Mucosa of rectum (tissue), 2 donors: ENCODE data around the gene GRIK3.

Experiments
- H3K27ac ChIP-seq, 2 donors: one replicate each; pipeline ENCODE4 v1.7.0; 2013; ENCODE audit warnings: inconsistent platforms in 2 of 2, low read depth in 2 of 2, low read length in 2 of 2
- H3K27me3 ChIP-seq, 2 donors: one replicate each; pipeline ENCODE4 v1.7.0; 2013; ENCODE audit warnings: low read length in 2 of 2; ENCODE audit not compliant: control insufficient read depth in 2 of 2, insufficient read depth in 2 of 2
- H3K36me3 ChIP-seq, 2 donors: one replicate each; pipeline ENCODE4 v1.7.0; 2013; ENCODE audit warnings: low read length in 2 of 2; ENCODE audit not compliant: control insufficient read depth in 2 of 2, insufficient read depth in 2 of 2
- H3K4me1 ChIP-seq, 2 donors: one replicate each; pipeline ENCODE4 v1.7.0; 2013; ENCODE audit warnings: low read length in 2 of 2, mild to moderate bottlenecking in 1 of 2; ENCODE audit not compliant: control insufficient read depth in 2 of 2, insufficient read depth in 2 of 2
- H3K4me3 ChIP-seq, 2 donors: one replicate each; pipeline ENCODE4 v1.7.0; 2013; ENCODE audit warnings: low read length in 2 of 2
- H3K9ac ChIP-seq, 2 donors: one replicate each; pipeline ENCODE4 v1.7.0; 2013; ENCODE audit warnings: low read length in 2 of 2, low read depth in 1 of 2, mild to moderate bottlenecking in 1 of 2
- H3K9me3 ChIP-seq, 2 donors: one replicate each; pipeline ENCODE4 v1.7.0; 2013; ENCODE audit warnings: low read length in 2 of 2; ENCODE audit not compliant: control insufficient read depth in 2 of 2
- donor health status: healthy.
- donor health status: Normal muscosa, but diverticular disease.

GRIK3 gene

DNA sequence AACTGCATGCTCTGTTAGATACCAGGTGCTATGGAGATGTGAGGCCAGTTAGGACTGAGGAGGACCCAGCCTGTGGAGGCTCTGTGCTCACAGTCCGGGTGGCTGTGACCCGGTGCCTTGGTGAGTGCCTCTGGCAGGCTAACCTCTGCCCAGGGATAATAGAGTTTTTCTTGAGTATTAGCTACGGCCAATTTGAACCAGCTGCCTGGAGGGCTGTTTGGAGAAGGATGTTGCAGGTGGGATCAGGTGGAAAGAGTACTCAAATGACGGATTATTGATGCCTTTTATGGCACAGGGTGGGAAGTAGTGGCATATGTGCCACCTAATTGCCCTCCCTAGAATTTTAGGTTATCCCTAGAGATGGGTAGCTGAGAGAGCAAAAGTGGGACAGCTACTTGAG, 182.7 kb downstream of the GRIK3 start:
- H3K4me3 ChIP-seq = no peak overlapping the region
- H3K4me1 ChIP-seq = no peaks in the 10 kb centered on the region
- no peak overlapping the region for H3K27ac ChIP-seq
- no peaks in the 10 kb centered on the region for H3K36me3 ChIP-seq
- peaks cover 7 to 18% of the 10 kb centered on the region in 2 donors for H3K27me3 ChIP-seq
- H3K9me3 ChIP-seq = no peaks in the 10 kb centered on the region
- no peak overlapping the region for H3K9ac ChIP-seq

DNA sequence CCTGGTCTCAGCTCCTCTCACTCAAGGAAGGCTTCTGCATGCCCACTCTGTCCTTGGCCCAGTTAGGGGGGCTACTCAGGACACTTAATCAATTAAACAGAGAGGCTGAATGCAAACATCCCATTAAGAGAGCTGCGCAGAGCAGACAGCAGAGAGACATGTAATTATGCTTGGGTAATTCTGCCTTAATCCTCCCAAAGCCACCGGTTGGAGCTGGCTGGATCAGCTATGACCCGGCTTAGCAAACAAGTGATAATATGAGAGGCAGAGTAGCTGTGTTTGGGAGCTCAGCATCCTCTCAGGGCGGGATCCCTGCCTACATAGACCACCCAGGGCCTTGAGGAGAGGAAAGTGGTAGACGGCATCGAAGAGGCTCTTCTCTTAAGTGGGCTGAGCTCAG, 183.2 kb downstream of the GRIK3 start:
- Histone ChIP-seq H3K9me3 (no peaks in the 10 kb centered on the region), H3K36me3 (no peaks in the 10 kb centered on the region), H3K4me1 (no peaks in the 10 kb centered on the region), H3K4me3 (no peak overlapping the region), H3K27ac (no peak overlapping the region), H3K9ac (no peak overlapping the region), H3K27me3 (peaks cover 6 to 16% of the 10 kb centered on the region in 2 donors)

DNA sequence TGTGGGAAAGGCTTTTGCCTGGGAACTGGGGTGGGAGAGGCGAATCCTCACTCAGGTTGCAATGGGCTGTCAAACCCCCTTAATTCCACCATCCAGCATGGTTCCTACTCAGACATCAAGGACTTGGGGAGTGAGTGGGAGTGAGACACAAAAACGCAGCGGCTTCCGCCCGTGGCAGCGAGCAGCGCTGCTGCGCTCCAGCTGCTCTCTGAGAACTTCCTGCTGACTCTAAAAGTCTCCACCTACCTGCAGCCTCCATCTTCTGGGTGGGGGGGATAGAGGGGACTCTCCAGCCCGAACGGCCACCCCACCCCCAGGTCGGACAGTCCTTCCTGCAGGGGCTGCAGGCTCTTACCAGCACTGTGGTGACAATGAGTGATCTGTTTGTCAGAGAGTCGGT, 184.4 kb downstream of the GRIK3 start:
- Histone ChIP-seq H3K27me3 (peaks cover 6 to 10% of the 10 kb centered on the region in 2 donors), H3K27ac (no peak overlapping the region), H3K9me3 (no peaks in the 10 kb centered on the region)

DNA sequence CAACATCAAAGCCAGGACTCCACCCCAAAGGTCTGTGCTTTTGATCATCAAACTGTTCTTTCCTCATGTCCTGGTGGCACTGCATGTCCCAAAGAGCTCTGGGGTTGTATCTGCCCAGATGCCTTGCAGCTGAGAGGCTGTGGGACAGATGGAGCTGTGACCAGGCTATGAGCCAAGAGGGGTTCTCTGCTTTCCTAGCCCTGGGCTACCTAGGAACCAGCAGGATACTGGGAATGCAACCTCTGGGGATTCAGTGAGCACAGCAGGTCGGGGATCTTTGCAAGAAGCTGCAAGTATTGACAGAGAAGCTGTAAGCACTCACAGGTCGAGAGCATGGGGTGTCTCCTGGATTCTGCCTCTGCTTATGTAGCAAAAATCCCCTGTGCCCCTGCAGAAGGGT, 186.6 kb downstream of the GRIK3 start:
- H3K36me3 ChIP-seq = no peaks in the 10 kb centered on the region
- no peak overlapping the region for H3K4me3 ChIP-seq
- H3K27me3 ChIP-seq = peaks cover 4 to 10% of the 10 kb centered on the region in 2 donors
- no peaks in the 10 kb centered on the region for H3K4me1 ChIP-seq
- H3K9ac ChIP-seq = no peak overlapping the region
- no peaks in the 10 kb centered on the region for H3K9me3 ChIP-seq
- H3K27ac ChIP-seq = no peak overlapping the region

More for the DNA sequence above, 184.4 kb downstream of the GRIK3 start:
- H3K4me1 ChIP-seq = no peaks in the 10 kb centered on the region
- H3K9ac ChIP-seq = no peak overlapping the region
- H3K36me3 ChIP-seq = no peaks in the 10 kb centered on the region
- H3K4me3 ChIP-seq = no peak overlapping the region

DNA sequence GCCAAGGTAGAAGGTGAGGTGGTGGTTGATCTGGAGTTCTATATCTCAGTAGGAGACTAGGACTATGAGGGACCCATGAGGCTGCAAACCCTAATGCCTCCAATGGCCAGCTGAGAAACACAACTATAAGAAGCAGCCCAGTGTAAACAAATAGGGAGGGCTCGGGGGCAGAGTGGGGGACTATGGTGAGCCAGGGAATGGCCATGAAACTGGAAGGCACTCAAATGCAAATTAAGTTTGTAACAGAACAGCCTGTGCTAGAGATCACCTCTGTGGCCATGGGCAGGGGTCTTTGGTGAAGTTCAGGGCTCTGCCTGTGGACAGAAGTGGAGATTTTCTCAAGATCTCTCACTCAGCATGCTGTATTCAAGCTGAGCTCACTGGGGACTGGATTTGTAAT, 187.1 kb downstream of the GRIK3 start:
- H3K27me3 ChIP-seq = peaks cover 4 to 10% of the 10 kb centered on the region in 2 donors
- no peaks in the 10 kb centered on the region for H3K36me3 ChIP-seq
- H3K9ac ChIP-seq = no peak overlapping the region
- no peaks in the 10 kb centered on the region for H3K9me3 ChIP-seq
- H3K27ac ChIP-seq = no peak overlapping the region
- no peaks in the 10 kb centered on the region for H3K4me1 ChIP-seq
- H3K4me3 ChIP-seq = no peak overlapping the region

DNA sequence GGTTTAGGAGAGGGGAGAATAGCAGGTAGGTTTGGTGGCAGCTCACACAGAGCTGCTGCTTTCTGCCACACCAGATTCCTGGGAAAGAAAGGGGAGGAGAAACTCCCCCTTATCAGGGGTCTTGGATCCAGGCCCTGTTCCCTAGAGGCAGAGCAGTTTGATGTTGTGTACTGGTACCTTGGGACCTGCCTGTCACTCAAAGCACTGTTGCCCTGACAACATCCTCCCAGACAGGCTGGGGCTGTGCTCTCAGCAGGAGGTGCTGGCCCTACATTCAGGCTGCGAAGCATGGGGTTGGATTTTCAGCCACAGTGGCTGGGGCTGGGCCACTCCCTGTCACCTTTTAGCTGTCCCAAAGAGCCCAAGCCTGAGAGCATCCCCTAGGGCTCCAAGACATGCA, 188.0 kb downstream of the GRIK3 start:
- H3K9me3 ChIP-seq = no peaks in the 10 kb centered on the region
- H3K9ac ChIP-seq = no peak overlapping the region
- no peak overlapping the region for H3K27ac ChIP-seq
- H3K36me3 ChIP-seq = no peaks in the 10 kb centered on the region
- no peaks in the 10 kb centered on the region for H3K4me1 ChIP-seq
- no peak overlapping the region for H3K4me3 ChIP-seq
- peaks cover 1 to 10% of the 10 kb centered on the region in 2 donors for H3K27me3 ChIP-seq

DNA sequence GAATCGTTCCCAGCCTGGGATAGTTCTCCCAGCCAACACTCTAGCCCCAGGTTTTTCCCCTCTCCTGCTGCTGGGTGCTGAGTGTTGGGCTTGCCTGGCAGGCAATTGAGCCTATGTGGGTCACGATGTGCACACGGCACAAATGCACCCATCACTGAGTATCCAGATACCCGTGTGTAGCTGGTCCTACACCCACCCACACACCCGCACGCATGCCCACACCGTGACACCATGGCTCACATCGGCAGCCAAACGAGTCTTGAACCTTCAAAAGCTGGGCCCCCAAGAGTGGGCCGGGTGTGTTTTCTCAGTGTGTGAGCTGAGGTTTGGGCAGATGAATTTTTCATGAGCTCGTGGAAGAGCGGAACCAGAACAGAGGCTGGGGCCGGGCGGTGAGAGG, 188.5 kb downstream of the GRIK3 start:
- H3K36me3 ChIP-seq = no peaks in the 10 kb centered on the region
- no peak overlapping the region for H3K4me3 ChIP-seq
- H3K27me3 ChIP-seq = peaks cover 0 to 10% of the 10 kb centered on the region in 2 donors
- H3K27ac ChIP-seq = no peak overlapping the region
- no peaks in the 10 kb centered on the region for H3K4me1 ChIP-seq
- no peak overlapping the region for H3K9ac ChIP-seq
- H3K9me3 ChIP-seq = no peaks in the 10 kb centered on the region

DNA sequence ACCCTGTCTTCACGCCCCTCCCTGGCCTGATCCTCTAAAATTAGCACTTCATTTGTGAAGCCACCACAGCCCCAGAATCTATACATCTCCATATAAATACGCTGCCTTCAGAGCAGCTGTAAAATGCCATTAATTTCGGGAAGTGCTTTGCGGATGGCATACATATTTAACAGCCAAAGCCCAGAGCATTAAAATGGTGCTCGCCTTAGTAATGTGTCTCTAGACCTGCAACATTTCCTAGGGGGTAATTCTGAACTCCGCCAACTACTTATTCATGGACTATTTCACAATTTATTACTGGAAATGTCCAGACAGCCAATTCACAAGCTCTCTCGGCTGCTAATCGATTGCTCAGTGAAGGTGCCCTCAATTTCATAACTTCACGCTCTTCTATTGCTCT, 189.4 kb downstream of the GRIK3 start:
- H3K27ac ChIP-seq = no peak overlapping the region
- H3K4me1 ChIP-seq = no peaks in the 10 kb centered on the region
- peaks cover 0 to 10% of the 10 kb centered on the region in 2 donors for H3K27me3 ChIP-seq
- no peaks in the 10 kb centered on the region for H3K36me3 ChIP-seq
- no peaks in the 10 kb centered on the region for H3K9me3 ChIP-seq
- no peak overlapping the region for H3K9ac ChIP-seq
- H3K4me3 ChIP-seq = no peak overlapping the region

DNA sequence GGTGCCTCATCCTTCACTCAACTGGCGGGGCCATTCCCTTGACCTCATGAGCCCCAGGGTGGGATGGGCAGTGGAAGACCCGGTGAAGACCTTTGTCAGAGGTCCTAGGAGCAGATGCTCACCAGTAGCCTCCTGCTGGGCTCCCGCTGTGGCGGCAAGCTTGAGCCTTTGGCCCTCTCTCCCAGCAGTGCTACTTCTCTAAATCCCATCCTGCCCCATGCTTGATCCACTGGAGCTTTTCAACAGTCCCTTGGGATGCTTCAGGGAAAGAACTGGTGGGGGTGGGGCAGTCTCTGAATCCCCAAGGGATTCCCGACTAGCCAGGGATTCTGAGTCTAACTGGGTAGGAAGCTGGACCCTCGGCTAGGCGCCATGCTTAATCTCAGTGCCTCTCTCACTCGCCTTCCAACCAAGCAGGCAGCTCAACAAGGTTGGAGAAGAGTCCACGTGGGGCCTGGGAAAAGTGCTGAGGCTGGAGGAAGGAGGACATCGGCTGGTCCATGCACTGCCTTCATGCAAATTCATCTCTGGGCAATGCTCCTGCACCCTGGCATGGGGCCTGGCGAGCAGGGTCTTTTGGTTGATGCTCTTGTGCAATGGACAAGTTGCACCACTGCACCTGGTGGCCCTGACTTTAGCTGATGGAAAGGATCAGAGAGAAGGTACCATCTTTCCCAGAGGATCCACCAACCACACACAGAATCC, 190.3 kb downstream of the GRIK3 start:
- Histone ChIP-seq H3K36me3 (no peaks in the 10 kb centered on the region), H3K4me1 (no peaks in the 10 kb centered on the region), H3K27ac (no peak overlapping the region), H3K9me3 (no peaks in the 10 kb centered on the region), H3K27me3 (peaks cover 0 to 7% of the 10 kb centered on the region in 2 donors), H3K4me3 (no peak overlapping the region), H3K9ac (no peak overlapping the region)

DNA sequence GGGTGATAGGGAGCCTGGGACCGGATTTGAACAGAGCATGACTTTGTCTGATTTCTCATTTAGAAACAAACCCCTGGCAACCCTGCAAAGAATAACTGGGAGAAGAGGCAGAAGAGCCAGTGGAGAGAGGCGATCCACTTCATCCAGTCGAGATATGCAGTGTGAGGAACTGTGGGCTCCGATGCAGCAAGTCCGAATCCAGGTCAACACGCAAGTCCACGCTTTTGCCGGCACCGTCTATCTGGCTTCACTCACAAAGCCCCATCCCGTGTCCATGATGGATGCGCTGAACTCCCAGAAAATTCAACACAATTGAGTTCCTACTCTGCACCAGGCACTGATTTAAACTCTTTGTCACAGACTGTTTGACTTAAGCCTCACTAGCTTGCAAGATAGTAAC, 191.3 kb downstream of the GRIK3 start:
- Histone ChIP-seq H3K4me1 (no peaks in the 10 kb centered on the region), H3K4me3 (no peak overlapping the region), H3K9me3 (no peaks in the 10 kb centered on the region), H3K27me3 (peaks cover 3 to 4% of the 10 kb centered on the region in 2 donors), H3K9ac (no peak overlapping the region), H3K27ac (no peak overlapping the region), H3K36me3 (no peaks in the 10 kb centered on the region)
